Liver (tissue), 9 donors: Measurements from ENCODE around the gene CA5A. TPM values are rescaled to one million over a fixed set of nuclear protein-coding genes. Genes with fewer than 3 reads are reported as not detected.
"Not testable (repeated sequence)": the region's sequence is repeated elsewhere in the genome, so short reads cannot be mapped to it uniquely, and the experiment has no call there.

Source experiments
- DNase-seq: peaks from one replicate; pipeline ENCODE4 v3.0.0-alpha.2; 2017; ENCODE audit warnings: low spot score
- H3K27ac ChIP-seq, 2 donors: one replicate each; pipeline ENCODE4 v1.7.0; 2013; ENCODE audit warnings: inconsistent platforms in 2 of 2, low read length in 2 of 2, control low read depth in 1 of 2, low read depth in 1 of 2, mild to moderate bottlenecking in 1 of 2
- H3K27me3 ChIP-seq, 4 donors: one replicate each; pipeline versions ENCODE4 v1.6.1 to v1.7.0; 2013; ENCODE audit warnings: low read length in 3 of 4, inconsistent platforms in 1 of 4, mild to moderate bottlenecking in 1 of 4, moderate library complexity in 1 of 4; ENCODE audit not compliant: control insufficient read depth in 4 of 4, insufficient read depth in 4 of 4
- H3K36me3 ChIP-seq, 4 donors: one replicate each; pipeline versions ENCODE4 v1.6.1 to v1.7.0; 2013; ENCODE audit warnings: low read length in 3 of 4, mild to moderate bottlenecking in 3 of 4, low read depth in 1 of 4, moderate library complexity in 1 of 4; ENCODE audit not compliant: control insufficient read depth in 4 of 4, insufficient read depth in 3 of 4
- H3K4me1 ChIP-seq, 4 donors: one replicate each; pipeline versions ENCODE4 v1.6.1 to v1.7.0; 2013; ENCODE audit warnings: low read length in 3 of 4, mild to moderate bottlenecking in 3 of 4, moderate library complexity in 1 of 4; ENCODE audit not compliant: control insufficient read depth in 4 of 4, insufficient read depth in 4 of 4
- H3K4me3 ChIP-seq, 3 donors: one replicate each; pipeline versions ENCODE4 v1.6.1 to v1.7.0; 2013; ENCODE audit warnings: low read length in 3 of 3, control low read depth in 1 of 3, low read depth in 1 of 3, mild to moderate bottlenecking in 1 of 3
- H3K9ac ChIP-seq, 2 donors: one replicate each; pipeline ENCODE4 v1.7.0; 2013; ENCODE audit warnings: low read length in 2 of 2, mild to moderate bottlenecking in 2 of 2, moderate library complexity in 2 of 2, control low read depth in 1 of 2, low read depth in 1 of 2
- H3K9me3 ChIP-seq, 4 donors: one replicate each; pipeline versions ENCODE4 v1.6.1 to v1.7.0; 2013; ENCODE audit warnings: low read length in 3 of 4; ENCODE audit not compliant: control insufficient read depth in 4 of 4
- EGR1 ChIP-seq, 2 donors: IDR thresholded peaks; 2 replicates each; pipeline ENCODE4 v1.6.1; 2016 to 2018; ENCODE audit warnings: antibody characterized with exemption in 2 of 2, low read depth in 2 of 2
- FOXA1 ChIP-seq: IDR thresholded peaks from 2 replicates; pipeline ENCODE4 v1.6.1; 2016; ENCODE audit warnings: antibody characterized with exemption
- FOXA2 ChIP-seq: IDR thresholded peaks from 2 replicates; pipeline ENCODE4 v1.6.1; 2016; ENCODE audit warnings: antibody characterized with exemption
- GABPA ChIP-seq, 2 donors: IDR thresholded peaks in 1 of 2; conservative IDR thresholded peaks in 1 of 2; 2 replicates each; pipeline ENCODE4 v1.6.1; 2016; ENCODE audit warnings: antibody characterized with exemption in 2 of 2, mild to moderate bottlenecking in 1 of 2, moderate library complexity in 1 of 2
- HNF4A ChIP-seq, 2 donors: conservative IDR thresholded peaks; 2 replicates each; pipeline ENCODE4 v1.6.1; 2016; ENCODE audit warnings: antibody characterized with exemption in 2 of 2, mild to moderate bottlenecking in 2 of 2
- HNF4G ChIP-seq: IDR thresholded peaks from 2 replicates; pipeline ENCODE4 v1.6.1; 2016; ENCODE audit warnings: antibody characterized with exemption
- JUND ChIP-seq, 2 donors: IDR thresholded peaks; 2 replicates each; pipeline ENCODE4 v1.6.1; 2016; ENCODE audit warnings: antibody characterized with exemption in 2 of 2
- MAX ChIP-seq: IDR thresholded peaks from 2 replicates; pipeline ENCODE4 v1.6.1; 2016; ENCODE audit warnings: antibody characterized with exemption
- NR2F2 ChIP-seq: IDR thresholded peaks from 2 replicates; pipeline ENCODE4 v1.6.1; 2016; ENCODE audit warnings: antibody characterized with exemption
- RAD21 ChIP-seq, 2 donors: IDR thresholded peaks; 2 replicates each; pipeline ENCODE4 v1.6.1; 2016; ENCODE audit warnings: antibody characterized with exemption in 2 of 2, mild to moderate bottlenecking in 2 of 2
- REST ChIP-seq: IDR thresholded peaks from 2 replicates; pipeline ENCODE4 v1.6.1; 2016; ENCODE audit warnings: antibody characterized with exemption, mild to moderate bottlenecking
- RXRA ChIP-seq, 2 donors: IDR thresholded peaks; 2 replicates each; pipeline ENCODE4 v1.6.1; 2017 to 2018; ENCODE audit warnings: antibody characterized with exemption in 2 of 2, mild to moderate bottlenecking in 1 of 2
- SP1 ChIP-seq: IDR thresholded peaks from 2 replicates; pipeline ENCODE4 v1.6.1; 2018; ENCODE audit warnings: antibody characterized with exemption, mild to moderate bottlenecking
- YY1 ChIP-seq: IDR thresholded peaks from 2 replicates; pipeline ENCODE4 v1.6.1; 2016; ENCODE audit warnings: antibody characterized with exemption, mild to moderate bottlenecking
- ZBTB33 ChIP-seq: IDR thresholded peaks from 2 replicates; pipeline ENCODE4 v1.6.1; 2016; ENCODE audit warnings: antibody characterized with exemption
- WGBS: extraction: QIAGEN DNeasy Blood & Tissue Kit; methylation state at CpG from one replicate; pipeline ENCODE4 v1.1.7; 2013; 5-methylcytosine and 5-hydroxymethylcytosine counted together
- polyA plus RNA-seq, 2 donors: library from polyadenylated mRNA; stranded (reverse) in 1 of 2; unstranded in 1 of 2; fragments of 200-250 nt in 1 of 2; fragments of >200 nt in 1 of 2; fragmentation: Nextera tagmentation in 1 of 2; extraction: Ambion mirVana in 1 of 2; gene quantifications; one replicate each; pipeline versions ENCODE4 v1.2.1 to v1.2.3, GENCODE V29; 2013 to 2015
- total RNA-seq, 2 donors: library from RNA; depleted of rRNA; stranded (reverse); fragments of >200 nt; gene quantifications; one replicate each; pipeline ENCODE4 v1.2.3, GENCODE V29; 2014
- donor health status: healthy.
- donor health status: healthy.
- donor health status: healthy.
- donor health status: healthy.
- donor health status: healthy.

CA5A gene
- total and polyA plus RNA-seq, 4 donors, result 12.3 to 66.8 (median 33.6) TPM

- Histone ChIP-seq H3K9ac (peak overlapping the region in 1 of 2 donors; percentile 70), H3K4me1 (peaks cover 4 to 36% (median 23%) of the 10 kb centered on the region in 4 donors), H3K27ac (peak overlapping the region; percentile 75 to 84)
- TF ChIP-seq FOXA2, result peak; percentile 48
- peak; percentile 87 to 88 for TF ChIP-seq RXRA (IDR thresholded peaks at IDR 0.05)
- TF ChIP-seq RAD21 (IDR thresholded peaks at IDR 0.05), result peak in 1 of 2 donors; percentile 23
- peak; percentile 74 for TF ChIP-seq ZBTB33
- peak; percentile 66 to 73 for TF ChIP-seq HNF4A (conservative IDR thresholded peaks at IDR 0.05)
- peak; percentile 66 for TF ChIP-seq REST
- peak in 1 of 2 donors; percentile 8 for TF ChIP-seq EGR1 (IDR thresholded peaks at IDR 0.05; ENCODE audit: low read depth in 2 of 2)
- peak in 1 of 2 donors; percentile 52 for TF ChIP-seq JUND (IDR thresholded peaks at IDR 0.05)
- TF ChIP-seq SP1, result peak; percentile 48
- TF ChIP-seq MAX, result peak; percentile 46
- peak; percentile 89 for TF ChIP-seq YY1
- peak; percentile 52 for TF ChIP-seq NR2F2
- not testable (repeated sequence) for H3K27me3 ChIP-seq, H3K4me3 ChIP-seq, H3K36me3 ChIP-seq, H3K9me3 ChIP-seq, DNase-seq
- 41% methylated on average over 17 of the region's 17 CpGs for WGBS
These were observed 3.7 kb downstream of the CA5A start for GRCh38 chr16:87932475-87933139.

- no peak overlapping the region for H3K9ac ChIP-seq
- WGBS, result 83% methylated on average over 17 of the region's 17 CpGs
- DNase-seq, result no peak
- TF ChIP-seq EGR1 (IDR thresholded peaks at IDR 0.05; ENCODE audit: low read depth in 2 of 2), result no peak
- TF ChIP-seq HNF4A (conservative IDR thresholded peaks at IDR 0.05), result no peak
- no peak for TF ChIP-seq REST
- no peak for TF ChIP-seq GABPA (IDR thresholded peaks at IDR 0.05 in 1 of 2, conservative IDR thresholded peaks at IDR 0.05 in 1 of 2)
- no peak for TF ChIP-seq FOXA1
- TF ChIP-seq MAX, result no peak
- no peak for TF ChIP-seq JUND (IDR thresholded peaks at IDR 0.05)
- no peak for TF ChIP-seq HNF4G
- no peak for TF ChIP-seq FOXA2
- no peak for TF ChIP-seq NR2F2
- no peak for TF ChIP-seq SP1
- TF ChIP-seq YY1, result no peak
- no peaks in the 10 kb centered on the region for H3K27me3 ChIP-seq
- peaks cover 4 to 36% (median 21%) of the 10 kb centered on the region in 4 donors for H3K4me1 ChIP-seq
- peaks cover 0 to 3% (median under 1%) of the 10 kb centered on the region in 4 donors for H3K36me3 ChIP-seq
- no peak overlapping the region for H3K27ac ChIP-seq
- H3K9me3 ChIP-seq, result no peaks in the 10 kb centered on the region
- H3K4me3 ChIP-seq, result no peak overlapping the region
These were observed 4.8 kb downstream of the CA5A start for GRCh38 chr16:87931504-87931903.
